Activated T-helper 1 cell treated with anti-CD3 and anti-CD28 coated beads, Interleukin-2, amount 50 U/mL, for 16 hours (primary cell): ENCODE measurements around the gene TMEM163.
"Not testable (repeated sequence)": the region's sequence is repeated elsewhere in the genome, so short reads cannot be mapped to it uniquely, and the experiment has no call there.

Source experiments
- DNase-seq, 2 donors: peaks; one replicate each; pipeline ENCODE4 v3.0.0-alpha.2; 2020; ENCODE audit warnings: low read depth in 1 of 2, low spot score in 1 of 2

The TMEM163 gene

DNA sequence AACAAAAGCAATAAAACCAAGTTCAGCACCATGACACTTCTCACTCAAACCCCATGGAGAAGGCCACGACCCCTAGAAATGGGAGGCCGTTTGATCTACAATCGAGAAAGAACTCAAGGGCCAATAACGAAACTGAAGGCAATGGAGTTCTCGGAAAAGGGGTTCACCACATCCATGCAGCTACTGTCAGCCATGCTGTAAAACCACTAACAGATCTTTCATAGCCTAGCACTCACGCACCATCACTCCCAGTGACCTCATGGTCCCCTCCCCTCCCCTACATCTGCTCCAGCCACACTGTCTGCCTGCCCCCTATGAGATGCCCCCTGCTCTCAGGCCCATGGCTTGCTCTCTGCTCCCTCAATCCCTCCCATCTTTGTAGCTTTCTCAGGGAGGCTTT lies 135.3 kb downstream of the TMEM163 start:
- DNase-seq = no peak

DNA sequence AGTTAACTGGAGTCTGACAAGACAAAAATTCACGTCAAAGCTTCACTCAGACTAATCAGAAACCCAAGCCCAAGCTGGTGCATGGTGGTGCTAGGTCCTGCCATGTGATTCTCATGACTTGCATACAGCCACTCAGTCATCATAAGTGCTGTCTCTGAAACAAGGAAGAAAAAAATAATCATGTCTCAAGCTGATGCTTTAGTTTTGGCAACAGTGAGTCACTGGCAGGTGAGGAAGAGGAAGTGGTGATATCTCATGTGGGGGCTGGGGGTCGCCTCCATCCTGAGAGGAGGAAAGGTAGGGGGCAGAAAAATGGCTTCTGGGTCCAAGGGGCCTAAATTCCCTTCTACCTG lies 136.3 kb downstream of the TMEM163 start:
- no peak for DNase-seq

DNA sequence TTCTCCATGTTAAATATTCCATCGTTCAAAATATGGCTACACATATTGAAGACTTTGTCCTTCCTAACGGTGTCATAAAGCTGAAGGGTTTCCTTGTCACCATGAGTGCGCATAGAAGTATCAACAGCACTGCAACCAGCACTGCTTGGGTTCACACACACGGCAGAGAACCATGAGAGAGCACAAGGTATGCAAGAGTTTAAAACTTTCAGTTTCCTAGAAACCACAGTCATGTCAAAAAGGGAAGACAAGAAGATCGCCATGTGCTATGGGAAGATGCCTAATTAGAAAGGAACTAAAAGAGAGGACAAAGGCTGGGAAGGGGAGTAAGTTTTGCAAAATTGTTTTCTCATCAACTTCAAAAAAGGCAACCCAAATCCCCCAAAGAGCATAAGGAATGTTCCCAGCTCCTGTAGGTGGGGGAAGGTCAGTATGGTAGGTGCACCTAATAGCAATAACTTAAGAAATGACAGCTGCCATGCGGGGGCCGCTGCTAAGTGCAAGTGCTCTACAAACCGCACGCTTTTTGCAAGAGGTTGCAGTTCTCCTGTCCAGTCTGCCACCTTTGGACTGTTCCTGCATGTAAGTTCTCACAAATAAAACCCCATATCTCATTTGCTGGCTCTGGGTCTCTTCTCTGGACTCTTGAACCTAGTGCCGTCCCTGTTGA lies 136.8 kb downstream of the TMEM163 start:
- DNase-seq = no peak

DNA sequence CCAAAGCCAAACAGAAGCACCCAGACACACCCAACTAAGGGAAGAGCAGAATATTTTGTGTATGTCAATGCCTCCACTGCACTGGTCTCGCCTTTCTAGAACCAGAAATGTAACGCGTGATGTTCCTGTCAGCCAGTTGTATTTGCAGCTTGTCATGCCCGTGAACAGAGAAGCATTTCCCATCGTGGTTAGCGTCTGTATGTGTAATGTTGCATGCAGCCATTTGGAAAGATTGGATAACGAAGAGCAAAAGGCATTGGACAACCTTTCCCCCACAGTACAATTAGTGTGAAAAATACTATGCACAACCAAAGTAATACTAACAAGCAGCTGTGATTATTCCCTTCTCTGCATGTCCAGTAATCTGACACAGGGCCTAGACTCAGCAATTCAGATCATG lies 140.5 kb downstream of the TMEM163 start:
- DNase-seq = no peak

DNA sequence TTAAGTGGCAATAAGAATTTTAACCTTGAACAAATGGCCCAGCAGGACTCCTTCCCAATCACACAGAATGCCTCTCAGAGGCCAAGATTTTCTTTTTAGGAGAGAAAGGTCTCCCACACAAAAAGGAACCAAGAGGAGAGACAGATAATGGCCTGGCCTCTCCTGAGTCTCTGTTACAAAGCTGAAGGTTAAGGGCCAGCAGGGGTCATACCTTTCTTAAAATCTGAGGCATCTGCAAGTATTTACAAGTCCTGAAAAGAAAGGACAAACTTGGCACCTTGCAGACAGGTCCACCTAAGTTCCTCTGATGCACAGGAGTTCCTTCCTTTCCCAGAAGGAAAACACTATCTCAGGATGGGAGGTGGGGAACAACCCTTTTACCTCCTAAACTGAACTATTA lies 142.3 kb downstream of the TMEM163 start:
- no peak for DNase-seq

DNA sequence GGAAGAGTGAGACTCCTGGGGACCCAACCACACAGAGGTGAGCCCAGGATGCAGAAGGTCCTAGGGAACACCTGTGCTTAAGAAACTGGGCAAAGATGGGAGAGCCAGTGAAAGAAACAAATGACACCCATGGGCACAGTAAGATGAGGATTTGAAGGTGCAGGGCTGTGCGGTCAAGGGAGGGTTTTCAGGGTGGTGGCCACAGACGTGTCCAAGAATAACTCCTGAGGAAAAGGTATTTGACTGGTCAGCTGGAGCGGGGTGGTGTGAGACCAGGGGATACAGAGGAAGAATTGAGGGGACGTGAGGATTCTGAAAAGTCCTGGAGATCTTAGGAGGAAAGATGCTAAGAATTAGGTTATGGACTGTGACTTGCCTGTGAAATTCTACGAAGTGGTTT lies 142.9 kb downstream of the TMEM163 start:
- DNase-seq = no peak

DNA sequence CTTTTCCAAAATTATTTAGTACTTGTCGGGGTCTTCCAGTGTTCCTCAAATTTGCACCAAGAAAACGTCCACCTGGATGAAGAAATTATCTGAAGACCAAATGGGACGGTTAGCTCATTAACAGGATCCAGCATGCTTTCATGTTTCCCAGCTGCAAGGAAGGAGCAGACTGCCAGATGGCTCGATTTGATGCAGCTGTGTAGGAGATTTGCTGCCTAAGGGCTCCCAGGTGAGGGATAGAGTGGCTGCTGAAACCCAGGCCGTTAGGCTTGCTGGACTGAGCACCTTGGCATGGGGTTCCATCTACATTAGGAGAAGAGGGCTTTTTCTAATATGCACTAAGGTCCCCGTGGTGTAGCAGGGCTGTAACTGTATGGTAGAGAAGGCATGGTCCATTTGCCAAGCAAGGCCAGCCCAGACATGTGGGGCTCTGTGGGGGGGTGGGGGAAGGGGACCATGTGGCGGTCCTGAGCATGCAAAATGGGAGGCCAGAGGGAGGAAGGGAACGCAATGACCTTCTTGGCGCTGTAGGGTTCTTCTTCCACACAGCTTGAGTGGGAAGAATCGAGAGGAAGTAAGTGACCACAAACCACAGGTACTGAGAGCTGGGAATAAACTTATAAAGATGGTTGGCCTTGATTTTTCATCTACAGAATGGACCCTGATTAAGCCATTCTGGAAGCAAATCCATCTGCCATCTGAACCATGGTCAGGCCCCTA lies 144.0 kb downstream of the TMEM163 start:
- DNase-seq = no peak

DNA sequence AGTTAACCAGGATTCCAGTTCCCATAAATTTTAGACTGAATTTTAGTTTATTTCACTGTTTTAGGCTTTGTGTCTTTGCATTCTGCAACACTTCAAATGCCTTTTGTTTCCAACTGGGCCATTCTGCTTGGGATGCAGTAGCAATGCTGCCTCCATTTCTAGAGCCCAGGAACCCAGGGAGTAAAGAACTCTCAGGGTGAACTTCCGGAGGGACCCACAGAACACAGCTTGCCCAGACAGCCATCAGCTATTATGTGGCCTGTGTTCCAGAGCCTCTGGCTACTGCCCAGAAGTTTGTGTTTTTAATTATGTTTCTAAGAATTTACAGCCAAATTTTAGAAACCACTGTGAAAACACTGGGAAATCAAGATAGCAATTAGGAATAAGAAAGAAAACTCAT lies 145.1 kb downstream of the TMEM163 start:
- DNase-seq = no peak

DNA sequence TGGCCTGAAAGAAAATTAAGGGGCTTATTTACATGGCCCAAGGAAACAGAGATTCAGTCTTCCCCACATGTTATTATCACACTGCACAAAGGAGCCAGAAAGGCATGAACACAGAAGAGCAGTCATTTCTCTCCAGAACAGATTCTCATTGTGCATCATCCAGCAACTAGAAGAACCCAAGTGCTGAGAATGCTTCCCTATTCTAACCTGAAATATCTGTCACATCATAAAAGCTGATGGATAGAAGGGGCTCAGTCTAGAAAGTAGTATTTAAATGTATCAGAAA lies 145.8 kb downstream of the TMEM163 start:
- no peak for DNase-seq

DNA sequence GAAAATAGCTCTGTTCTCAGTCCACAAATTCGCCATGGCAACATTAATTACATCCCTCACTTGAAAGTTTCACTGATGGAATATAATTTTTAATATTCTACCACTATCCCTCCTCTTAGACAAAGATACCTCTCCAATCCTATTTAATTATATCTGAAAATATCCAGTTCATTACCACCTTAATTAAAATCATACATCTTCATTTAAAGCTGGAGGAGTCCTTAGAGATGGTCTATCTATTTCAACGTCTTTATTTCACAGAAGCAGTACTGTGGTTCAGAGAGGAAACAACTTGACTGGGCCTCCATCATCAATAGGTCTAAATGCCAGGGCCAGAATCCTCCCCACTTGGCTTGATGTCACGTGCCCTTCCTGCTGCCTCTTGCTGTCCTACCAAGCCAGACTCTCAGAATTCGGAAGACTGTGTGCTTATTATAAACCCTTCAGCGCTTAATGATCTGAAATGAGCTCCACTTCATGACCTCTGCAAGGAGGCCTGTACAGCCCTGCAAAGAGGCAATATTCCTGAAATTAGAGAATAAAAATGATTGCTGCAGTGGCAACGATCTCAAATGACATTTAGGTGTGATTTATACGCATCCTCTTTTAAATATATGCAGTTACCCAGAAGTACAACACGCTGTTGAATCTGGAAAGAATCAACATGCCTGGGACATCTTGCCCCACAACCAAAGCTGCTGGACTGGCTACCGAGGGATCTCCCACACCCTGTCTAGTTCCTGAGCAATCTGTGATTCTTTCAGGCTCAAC lies 146.3 kb downstream of the TMEM163 start:
- DNase-seq = no peak

DNA sequence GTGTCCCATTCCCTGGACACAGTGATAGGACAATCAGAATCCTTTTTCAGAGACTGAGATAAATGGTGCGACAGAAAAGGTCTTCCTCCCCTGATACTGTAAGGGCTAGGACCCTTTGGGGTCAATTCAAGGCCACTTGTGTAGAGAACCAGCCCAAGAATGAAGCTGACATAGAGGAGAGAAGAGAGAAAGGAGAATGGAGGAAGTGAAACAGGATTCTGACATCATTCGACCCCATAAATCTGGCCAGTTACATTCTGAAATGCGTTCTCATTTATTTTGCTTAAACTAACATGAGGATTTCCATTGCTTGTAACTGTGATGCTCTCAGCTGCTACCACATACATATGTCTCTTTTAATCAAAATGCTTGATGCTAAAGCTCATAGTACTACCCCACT lies 148.1 kb downstream of the TMEM163 start:
- DNase-seq = no peak

DNA sequence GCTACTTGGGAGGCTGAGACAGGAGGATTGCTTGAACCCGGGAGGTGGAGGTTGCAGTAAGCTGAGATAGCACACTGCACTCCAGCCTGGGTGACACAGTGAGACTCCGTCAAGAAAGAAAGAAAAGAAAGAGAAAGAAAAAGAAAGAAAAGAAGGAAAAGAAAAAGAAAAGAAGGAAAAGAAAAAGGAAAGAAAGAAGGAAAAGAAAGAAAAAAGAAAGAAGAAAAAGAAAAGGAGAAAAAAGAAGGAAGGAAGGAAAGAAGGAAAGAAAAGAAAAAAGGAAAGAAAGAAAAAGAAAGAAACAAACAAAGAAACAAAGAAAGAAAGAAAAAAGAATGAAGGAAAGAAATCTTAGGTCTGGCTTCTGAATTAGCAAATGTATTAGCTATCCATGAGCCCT lies 150.4 kb downstream of the TMEM163 start:
- no peak for DNase-seq

DNA sequence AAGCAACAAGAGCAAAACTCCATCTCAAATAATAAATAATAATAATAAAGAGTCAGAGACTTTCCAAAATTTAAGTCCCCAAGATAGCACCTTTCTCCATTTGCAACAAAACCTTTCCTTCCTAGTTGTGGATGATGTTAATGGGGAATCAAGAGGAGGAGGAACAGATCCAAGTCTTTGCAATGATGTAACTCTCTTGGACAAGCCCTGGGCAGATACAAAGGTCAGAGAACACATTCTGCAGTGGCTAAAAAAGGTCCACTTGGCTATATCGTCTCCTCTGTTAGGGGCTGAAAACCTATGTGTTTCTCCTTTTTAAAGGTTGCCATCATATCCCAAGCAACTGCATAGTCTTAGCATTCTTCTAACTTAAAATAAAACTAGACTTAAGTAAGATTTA lies 151.1 kb downstream of the TMEM163 start:
- no peak for DNase-seq

DNA sequence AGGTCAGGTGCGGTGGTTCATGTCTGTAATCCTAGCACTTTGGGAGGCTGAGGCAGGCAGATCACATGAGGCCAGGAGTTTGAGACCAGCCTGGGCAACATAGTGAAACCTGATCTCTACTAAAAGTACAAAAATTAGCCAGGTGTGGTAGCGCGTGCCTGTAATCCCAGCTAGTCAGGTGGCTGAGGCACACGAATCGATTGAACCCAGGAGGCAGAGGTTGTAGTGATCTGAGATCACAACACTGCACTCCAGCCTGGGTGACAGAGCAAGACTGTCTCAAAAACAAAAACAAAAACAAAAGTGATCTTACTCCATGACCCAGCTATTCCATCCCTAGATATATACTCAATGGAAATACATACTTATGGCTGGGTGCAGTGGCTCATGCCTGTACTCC lies 153.8 kb downstream of the TMEM163 start:
- DNase-seq = not testable (repeated sequence)

DNA sequence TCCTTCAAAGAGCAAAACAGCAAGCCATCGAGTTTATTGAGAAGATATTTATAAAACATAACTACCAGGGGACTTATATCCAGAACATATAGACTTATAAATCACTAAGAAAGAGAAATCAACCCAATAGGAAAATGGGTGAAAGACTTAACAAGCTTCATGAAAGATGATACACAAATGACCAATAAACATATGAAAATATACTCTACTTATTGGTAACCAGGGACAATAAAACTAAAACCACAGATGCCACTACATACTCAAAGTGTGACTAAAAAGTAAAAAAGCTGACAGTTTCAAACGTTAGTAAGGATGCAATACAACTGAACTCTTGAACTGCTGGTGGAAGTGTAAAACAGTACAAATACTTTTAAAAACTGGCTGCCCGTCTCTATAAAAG lies 154.3 kb downstream of the TMEM163 start:
- DNase-seq = no peak

DNA sequence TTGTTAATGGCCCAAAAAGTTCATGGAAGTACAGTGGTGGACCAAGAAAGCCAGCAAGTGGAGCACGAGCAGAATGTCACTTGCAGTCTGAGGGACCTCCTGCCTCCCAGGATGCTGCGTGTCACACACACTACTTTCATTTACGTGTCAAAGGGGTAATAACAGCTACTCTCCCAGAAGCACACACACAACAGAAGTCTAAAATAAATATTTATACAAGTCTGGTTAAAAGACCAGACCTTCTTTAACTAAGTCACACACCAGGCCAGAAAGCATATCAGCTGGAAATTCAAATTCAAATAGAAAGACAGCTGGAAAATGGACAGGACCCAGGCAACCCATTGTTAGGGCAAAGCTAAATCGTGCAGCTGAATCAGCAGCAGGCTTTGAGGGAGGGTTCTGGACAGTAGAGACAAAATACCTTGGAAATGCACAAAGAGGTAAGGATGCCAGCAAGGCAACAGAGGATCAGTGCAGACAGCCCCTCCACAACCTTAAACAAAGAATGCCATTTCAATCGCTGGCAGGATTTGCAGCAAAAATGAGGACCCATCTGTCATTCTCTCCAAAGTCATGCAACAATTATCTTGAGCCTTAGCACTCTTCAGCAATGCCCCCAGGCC lies 160.5 kb downstream of the TMEM163 start:
- no peak for DNase-seq

DNA sequence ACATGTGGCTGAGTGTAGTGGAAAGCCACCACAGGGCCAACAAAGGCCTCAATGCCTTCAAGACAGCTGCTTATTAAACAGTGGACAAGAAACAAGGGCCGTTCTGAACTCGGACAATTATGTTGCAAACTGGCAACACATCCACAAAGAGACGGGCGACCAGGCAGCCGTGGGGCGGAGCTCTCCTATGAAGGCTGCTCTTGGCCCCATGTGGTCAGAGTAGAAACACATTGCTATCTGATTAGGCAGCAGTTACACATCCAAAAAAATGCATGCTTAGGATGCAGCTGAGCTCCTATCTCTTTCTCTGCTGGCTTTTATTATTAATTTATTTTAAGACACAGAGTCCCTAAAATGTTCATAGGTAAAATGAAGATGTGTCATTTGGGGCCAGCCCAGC lies 163.4 kb downstream of the TMEM163 start:
- DNase-seq = no peak

DNA sequence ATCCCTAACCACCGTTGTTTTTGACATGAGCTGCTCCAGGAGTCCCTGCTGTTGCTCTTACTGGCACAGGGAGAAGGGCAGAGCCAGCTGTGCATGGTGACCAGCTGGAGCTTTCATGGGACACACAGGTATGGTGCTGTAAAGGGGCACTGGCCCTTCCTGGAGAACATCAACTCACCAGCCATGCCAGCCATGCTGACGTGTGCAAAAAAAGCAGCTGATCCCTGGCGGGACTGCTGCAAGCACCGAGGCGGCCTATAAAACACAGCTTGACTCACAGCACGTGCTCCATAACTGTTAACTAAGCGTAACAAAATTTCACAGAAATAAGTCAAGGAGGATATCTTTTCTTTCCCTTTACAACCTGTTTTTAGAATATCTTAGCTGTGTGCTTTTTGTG lies 165.1 kb downstream of the TMEM163 start:
- no peak for DNase-seq

DNA sequence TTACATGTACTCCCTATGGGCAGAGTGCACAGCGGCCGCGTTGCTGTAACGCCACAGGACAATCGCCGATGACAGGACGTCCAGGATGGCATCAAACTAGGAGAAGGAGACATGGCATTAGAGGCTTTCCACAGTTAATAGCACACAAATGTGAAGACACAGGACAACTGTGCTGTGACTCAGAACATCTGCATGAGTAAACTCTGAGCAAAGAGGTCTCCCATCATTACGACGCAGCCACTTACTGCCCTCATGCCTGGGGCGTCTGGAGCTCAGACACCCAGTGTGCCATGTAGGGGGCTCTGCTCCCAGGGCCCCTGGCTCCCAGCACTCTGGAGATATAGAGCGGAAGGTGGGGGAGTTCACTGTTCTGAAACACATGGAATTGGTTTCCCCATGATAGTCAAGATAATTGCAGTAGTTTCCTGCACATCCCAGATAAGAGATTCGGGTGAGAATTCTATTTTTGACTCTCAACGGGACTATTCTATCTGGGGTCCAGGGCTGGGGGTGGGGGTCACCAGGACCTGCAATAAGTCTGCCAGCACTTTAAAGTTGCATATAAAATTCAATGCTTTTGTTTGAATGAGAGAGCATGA lies 168.1 kb downstream of the TMEM163 start:
- DNase-seq = no peak

DNA sequence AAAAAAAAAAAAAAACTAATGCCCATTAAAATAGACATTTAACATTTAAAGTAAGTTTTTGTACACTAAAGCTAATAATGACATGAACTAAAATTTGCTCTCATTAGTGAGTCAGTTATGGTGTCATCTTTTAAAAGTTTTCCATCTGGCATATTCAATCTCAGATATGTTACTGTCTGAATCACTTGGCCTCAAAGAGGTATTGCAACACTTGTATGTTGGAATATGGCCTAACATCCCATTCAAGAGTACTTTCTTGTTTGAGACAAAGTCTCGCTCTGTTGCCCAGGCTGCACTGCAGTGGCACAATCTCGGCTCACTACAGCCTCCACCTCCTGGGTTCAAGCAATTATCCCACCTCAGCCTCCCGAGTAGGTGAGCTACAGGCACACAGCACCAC lies 169.7 kb downstream of the TMEM163 start:
- DNase-seq = no peak

DNA sequence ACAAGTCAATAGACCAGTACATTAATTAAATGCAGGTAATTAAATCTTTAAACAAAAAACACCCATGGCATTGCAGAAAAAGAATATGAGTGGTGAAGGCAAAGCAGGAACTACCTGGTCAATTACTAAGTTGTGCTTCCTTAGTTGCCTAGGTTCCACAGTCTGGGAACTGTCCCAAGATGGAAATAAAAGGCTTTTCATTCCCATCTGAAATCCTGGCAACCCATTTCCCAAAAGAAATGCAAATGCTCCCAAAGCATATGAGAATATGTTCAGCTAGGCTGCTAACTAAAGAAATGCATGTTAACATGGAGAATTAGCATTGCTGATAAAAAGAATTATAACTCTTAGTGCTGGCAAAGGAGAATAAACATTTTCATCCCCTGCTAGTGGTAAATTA lies 177.8 kb downstream of the TMEM163 start:
- no peak for DNase-seq

DNA sequence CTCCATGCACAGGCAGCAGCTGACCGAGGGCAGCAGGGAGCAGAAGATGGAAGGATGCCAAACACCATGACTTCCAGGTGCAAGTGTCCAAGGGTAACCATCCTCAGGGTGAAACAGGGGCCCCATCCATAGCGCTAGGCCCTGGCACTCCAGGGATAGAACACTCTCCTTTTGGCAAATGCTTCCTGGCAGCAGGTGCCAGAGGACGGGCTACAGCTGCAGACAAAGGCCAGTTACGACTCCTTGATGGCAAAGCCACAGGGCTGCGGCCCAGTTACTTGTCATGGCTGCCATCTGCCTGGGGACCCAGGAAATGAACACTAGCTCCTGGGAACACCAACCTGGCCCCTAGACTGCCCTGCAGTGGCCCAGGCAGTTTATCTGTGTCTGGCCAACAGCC lies 178.8 kb downstream of the TMEM163 start:
- DNase-seq = no peak
